HepG2 (cell line): ENCODE results near the gene SSBP4. TPM values are rescaled to one million over a fixed set of nuclear protein-coding genes. Genes with fewer than 3 reads are reported as not detected.

Source experiments
- ATAC-seq: fragments of 200-7000 bp; cut with Tn5 transposase; 3 replicates; pipeline ENCODE4 v1.9.1; 2020; ENCODE audit warnings: mild to moderate bottlenecking, moderate library complexity
- BruUV-seq: library from RNA; stranded (reverse); fragments of 400-500 nt; replicated peaks from 2 replicates; lab custom pipeline; 2021; lab: Mats Ljungman, UMichigan
- CTCF ChIA-PET: fragments of 300-600 bp; formaldehyde crosslinking; extraction: SDS; loops from one replicate; lab custom pipeline; 2021; ENCODE audit warnings: low total read pairs, inconsistent platforms, low intra/inter-chr PET ratio; lab: Yijun Ruan, JAX
- POLR2A ChIA-PET: fragments of 350-600 bp; sonication (Branson Sonifier 250); formaldehyde crosslinking; loops from one replicate; lab custom pipeline; 2020; ENCODE audit warnings: antibody characterized with exemption, inconsistent platforms; lab: Yijun Ruan, JAX
- DNase-seq: peaks from one replicate; pipeline ENCODE4 v3.0.0-alpha.2; 2015; ENCODE audit warnings: low spot score
- FAIRE-seq: peaks from 3 replicates; lab custom pipeline; 2011; peaks lifted over from hg19 to GRCh38; lab: Jason Lieb, UNC
- H2AFZ ChIP-seq: one replicate; pipeline ENCODE4 v1.6.1; 2011; ENCODE audit warnings: low read length, inconsistent platforms
- H3K27ac ChIP-seq: fragments of 300-600 bp; 3 replicates; pipeline ENCODE4 v1.8.0; 2011; ENCODE audit warnings: mixed run types, mild to moderate bottlenecking, mixed read lengths, low read length, inconsistent platforms; ENCODE audit not compliant: insufficient read depth; ENCODE audit errors: extremely low read length
- H3K27me3 ChIP-seq, 2 experiments: fragments of 200-600 bp in 1 of 2; 2 replicates in 1 of 2; 3 replicates in 1 of 2; pipeline versions ENCODE4 v1.6.0 to v1.8.0; 2011; ENCODE audit warnings: low read length in 2 of 2, mild to moderate bottlenecking in 2 of 2, moderate library complexity in 2 of 2, inconsistent platforms in 1 of 2; ENCODE audit not compliant: insufficient read depth in 2 of 2, control insufficient read depth in 1 of 2
- H3K36me3 ChIP-seq, 2 experiments: fragments of 200-600 bp in 1 of 2; replicated peaks in 1 of 2; 2 replicates in 1 of 2; 3 replicates in 1 of 2; pipeline versions ENCODE4 v1.5.1 to v1.8.0; 2011; ENCODE audit warnings: low read length in 2 of 2, inconsistent platforms in 1 of 2; ENCODE audit not compliant: insufficient read depth in 2 of 2, control insufficient read depth in 1 of 2
- H3K4me1 ChIP-seq: 2 replicates; pipeline ENCODE4 v1.5.1; 2012; ENCODE audit warnings: low read length, inconsistent platforms; ENCODE audit not compliant: insufficient read depth
- H3K4me2 ChIP-seq: 2 replicates; pipeline ENCODE4 v1.6.0; 2011; ENCODE audit warnings: low read depth, low read length, inconsistent platforms
- H3K4me3 ChIP-seq, 3 experiments: fragments of 200-600 bp in 1 of 3; sonication (generic), shearing (Covaris generic) in 1 of 3; replicated peaks in 1 of 3; 2 replicates each; pipeline ENCODE4 v1.5.1; 2011 to 2016; ENCODE audit warnings: low read length in 3 of 3, inconsistent platforms in 2 of 3, low read depth in 2 of 3, mild to moderate bottlenecking in 2 of 3, control low read depth in 1 of 3, mixed read lengths in 1 of 3; ENCODE audit not compliant: insufficient read depth in 1 of 3
- H3K79me2 ChIP-seq: one replicate; pipeline ENCODE4 v1.6.1; 2011; ENCODE audit warnings: low read length, inconsistent platforms; ENCODE audit not compliant: insufficient read depth
- H3K9ac ChIP-seq: 2 replicates; pipeline ENCODE4 v1.6.0; 2011; ENCODE audit warnings: mild to moderate bottlenecking, low read depth, low read length, inconsistent platforms; ENCODE audit not compliant: insufficient read depth
- H3K9me3 ChIP-seq: 2 replicates; pipeline ENCODE4 v1.5.1; 2012; ENCODE audit warnings: mild to moderate bottlenecking, low read length
- H4K20me1 ChIP-seq: 2 replicates; pipeline ENCODE4 v1.6.0; 2011; ENCODE audit warnings: inconsistent platforms, mild to moderate bottlenecking, low read length, moderate library complexity; ENCODE audit not compliant: insufficient read depth
- CHD4 ChIP-seq: fragments of 200-600 bp; sonication (generic); IDR thresholded peaks from 2 replicates; pipeline ENCODE4 v1.7.0; 2017; ENCODE audit warnings: mild to moderate bottlenecking, low read length, borderline replicate concordance
- HDAC1 ChIP-seq: sonication (generic); formaldehyde crosslinking; IDR thresholded peaks from 2 replicates; pipeline ENCODE4 v1.5.1; 2020; ENCODE audit warnings: mild to moderate bottlenecking, missing genetic modification reagents
- ONECUT2 ChIP-seq: sonication (generic); formaldehyde crosslinking; IDR thresholded peaks from 2 replicates; pipeline ENCODE4 v1.4.0; 2020; ENCODE audit warnings: missing genetic modification reagents
- POLR2A ChIP-seq, 2 experiments: IDR thresholded peaks; 2 replicates each; pipeline ENCODE4 v1.6.1; 2011; ENCODE audit warnings: low read depth in 2 of 2, low read length in 2 of 2, mild to moderate bottlenecking in 1 of 2, moderate library complexity in 1 of 2; ENCODE audit not compliant: insufficient read depth in 1 of 2
- SOX5 ChIP-seq: IDR thresholded peaks from 2 replicates; pipeline ENCODE4 v1.6.1; 2016; ENCODE audit warnings: borderline replicate concordance
- ZNF3 ChIP-seq: IDR thresholded peaks from 2 replicates; pipeline ENCODE4 v1.7.0; 2017; ENCODE audit warnings: inconsistent platforms
- ZNF746 ChIP-seq: sonication (generic); formaldehyde crosslinking; IDR thresholded peaks from 2 replicates; pipeline ENCODE4 v1.8.0; 2022; ENCODE audit warnings: mild to moderate bottlenecking, missing genetic modification reagents
- ZNF749 ChIP-seq: sonication (generic); formaldehyde crosslinking; IDR thresholded peaks from 2 replicates; pipeline ENCODE4 v1.8.0; 2022; ENCODE audit warnings: mild to moderate bottlenecking, missing genetic modification reagents, moderate library complexity, borderline replicate concordance
- WGBS: methylation state at CpG from one replicate; pipeline ENCODE4 v1.1.6; 2017; ENCODE audit warnings: low lambda C conversion rate; 5-methylcytosine and 5-hydroxymethylcytosine counted together
- in situ Hi-C: cut with HindIII; loops from 2 replicates; pipeline ENCODE4 v1.10.0; 2017; ENCODE audit warnings: low pct_unique_long_range_greater_than_20kb; ENCODE audit not compliant: extremely low pct_ligation_motif_present
- intact Hi-C: fragments of 100-400 bp; cut with micrococcal nuclease; formaldehyde crosslinking; loops from one replicate; pipeline ENCODE4 v1.10.0; 2022; ENCODE audit not compliant: unreplicated experiment
- polyA plus RNA-seq, 8 experiments: library from polyadenylated mRNA; depleted of rRNA in 3 of 8; stranded (reverse) in 7 of 8; unstranded in 1 of 8; fragments of >200 nt; fragmentation: Illumina TruSeq in 4 of 8; extraction: Trizol in 4 of 8; gene quantifications; 2 replicates each; pipeline versions ENCODE4 v1.2.1 to v1.2.3, GENCODE V29; 2011 to 2016; ENCODE audit warnings: low read depth in 4 of 8, missing spikeins in 1 of 8, mixed read lengths in 1 of 8; ENCODE audit not compliant: insufficient read depth in 1 of 8
- total RNA-seq, 5 experiments: library from RNA; depleted of rRNA; stranded (reverse); fragments of >200 nt; fragmentation: Illumina TruSeq; extraction: Trizol; gene quantifications; 2 replicates each; pipeline ENCODE4 v1.2.3, GENCODE V29; 2016; ENCODE audit warnings: low read depth in 1 of 5
- TF ChIP-seq, protein P1 (sequence below): sonication (generic); formaldehyde crosslinking; IDR thresholded peaks from 2 replicates; pipeline ENCODE4 v1.9.0; 2021; ENCODE audit warnings: mild to moderate bottlenecking, missing genetic modification reagents
- TF ChIP-seq, protein P2 (sequence below), 2 experiments: sonication (generic) in 1 of 2; formaldehyde crosslinking in 1 of 2; IDR thresholded peaks; 2 replicates each; pipeline versions ENCODE4 v1.6.1 to v1.9.0; 2014 to 2022; ENCODE audit warnings: antibody characterized with exemption in 1 of 2, borderline replicate concordance in 1 of 2, inconsistent platforms in 1 of 2, low read depth in 1 of 2, missing genetic modification reagents in 1 of 2

SSBP4 gene
- total and polyA plus RNA-seq, 2 of the 13 experiments (the other 11 are each of a cell fraction or from before 2014, with no cell fraction given): 20.8 to 39.5 TPM

DNA sequence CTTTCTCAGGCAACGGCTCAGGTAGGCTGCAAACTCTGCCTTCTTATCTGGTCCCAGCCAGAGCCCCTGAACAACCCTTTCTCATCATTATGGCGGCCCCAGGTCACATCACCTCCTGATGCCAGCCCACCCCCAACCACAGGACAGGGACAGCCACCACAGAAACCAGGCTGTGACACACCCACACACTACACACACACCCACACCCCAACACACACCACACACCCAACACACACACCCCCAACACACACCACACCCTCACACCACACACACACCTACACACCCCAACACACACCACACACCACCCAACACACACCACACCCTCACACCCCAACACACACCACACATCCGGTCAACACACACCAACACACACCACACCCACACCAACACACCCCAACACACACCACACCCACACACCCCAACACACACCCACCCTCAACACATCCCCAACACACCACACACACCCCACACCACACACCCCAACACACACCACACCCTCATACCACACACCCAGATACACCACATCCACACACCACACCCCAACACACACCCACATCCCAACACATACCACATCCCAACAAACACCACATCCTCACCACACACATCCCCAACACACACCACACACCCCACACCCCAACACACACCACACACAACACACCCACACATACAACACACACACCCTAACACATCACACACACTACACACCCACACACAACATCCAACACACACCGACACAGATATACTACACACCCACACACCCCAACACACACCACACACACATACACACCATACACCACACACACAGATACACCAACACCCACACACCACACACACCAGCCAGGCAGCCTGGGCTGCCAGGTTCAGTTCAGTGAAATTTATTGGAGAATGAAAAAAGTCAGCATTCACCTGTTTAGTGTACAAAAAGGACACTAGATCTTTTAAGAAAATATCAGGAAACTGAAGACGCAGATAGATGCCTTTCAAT is 22.9 kb downstream of the SSBP4 start:
- Histone ChIP-seq H3K27me3 (no peaks in the 10 kb centered on the region), H3K36me3 (peaks cover 21 to 35% of the 10 kb centered on the region in 2 experiments; a peak in 4 of 5 replicates), H4K20me1 (peaks cover 9% of the 10 kb centered on the region; the same call in 1 of the 2 replicates), H3K9me3 (no peaks in the 10 kb centered on the region), H3K27ac (no peak overlapping the region), H3K4me1 (peaks cover 45% of the 10 kb centered on the region), H3K4me3 (no peak overlapping the region), H2AFZ (no peak overlapping the region), H3K4me2 (peak overlapping the region; percentile 95; the same call in 1 of the 2 replicates), H3K9ac (no peak overlapping the region), H3K79me2 (no peaks in the 10 kb centered on the region)
- intact Hi-C loops (no loop called here), in situ Hi-C loops (no loop called here)
- ATAC-seq (no peak), DNase-seq (peak; percentile 7), FAIRE-seq (peak; percentile 58)
- ChIA-PET POLR2A (no interaction called here), CTCF (no interaction called here)
- BruUV-seq: no TSS peak
- 66% methylated on average over 5 of the region's 5 CpGs for WGBS
- TF ChIP-seq ONECUT2 (CRISPR knock-in tag) (no peak), ZNF749 (CRISPR knock-in tag) (no peak), ZNF3 (CRISPR knock-in tag) (no peak), ZNF746 (CRISPR knock-in tag) (no peak), POLR2A (IDR thresholded peaks at IDR 0.05; ENCODE audit: insufficient read depth in 1 of 2, low read depth in 2 of 2, low read length in 2 of 2) (0 out of 4 replicates have a peak, but pooled peaks of 1 of the 2 experiments have one; percentile 1), SOX5 (CRISPR knock-in tag) (no peak), HDAC1 (peak; percentile 7; the same call in 1 of the 2 replicates), CHD4 (0 out of 2 replicates have a peak, but pooled peaks have one; percentile 54)
- TF ChIP-seq, protein P1, sequence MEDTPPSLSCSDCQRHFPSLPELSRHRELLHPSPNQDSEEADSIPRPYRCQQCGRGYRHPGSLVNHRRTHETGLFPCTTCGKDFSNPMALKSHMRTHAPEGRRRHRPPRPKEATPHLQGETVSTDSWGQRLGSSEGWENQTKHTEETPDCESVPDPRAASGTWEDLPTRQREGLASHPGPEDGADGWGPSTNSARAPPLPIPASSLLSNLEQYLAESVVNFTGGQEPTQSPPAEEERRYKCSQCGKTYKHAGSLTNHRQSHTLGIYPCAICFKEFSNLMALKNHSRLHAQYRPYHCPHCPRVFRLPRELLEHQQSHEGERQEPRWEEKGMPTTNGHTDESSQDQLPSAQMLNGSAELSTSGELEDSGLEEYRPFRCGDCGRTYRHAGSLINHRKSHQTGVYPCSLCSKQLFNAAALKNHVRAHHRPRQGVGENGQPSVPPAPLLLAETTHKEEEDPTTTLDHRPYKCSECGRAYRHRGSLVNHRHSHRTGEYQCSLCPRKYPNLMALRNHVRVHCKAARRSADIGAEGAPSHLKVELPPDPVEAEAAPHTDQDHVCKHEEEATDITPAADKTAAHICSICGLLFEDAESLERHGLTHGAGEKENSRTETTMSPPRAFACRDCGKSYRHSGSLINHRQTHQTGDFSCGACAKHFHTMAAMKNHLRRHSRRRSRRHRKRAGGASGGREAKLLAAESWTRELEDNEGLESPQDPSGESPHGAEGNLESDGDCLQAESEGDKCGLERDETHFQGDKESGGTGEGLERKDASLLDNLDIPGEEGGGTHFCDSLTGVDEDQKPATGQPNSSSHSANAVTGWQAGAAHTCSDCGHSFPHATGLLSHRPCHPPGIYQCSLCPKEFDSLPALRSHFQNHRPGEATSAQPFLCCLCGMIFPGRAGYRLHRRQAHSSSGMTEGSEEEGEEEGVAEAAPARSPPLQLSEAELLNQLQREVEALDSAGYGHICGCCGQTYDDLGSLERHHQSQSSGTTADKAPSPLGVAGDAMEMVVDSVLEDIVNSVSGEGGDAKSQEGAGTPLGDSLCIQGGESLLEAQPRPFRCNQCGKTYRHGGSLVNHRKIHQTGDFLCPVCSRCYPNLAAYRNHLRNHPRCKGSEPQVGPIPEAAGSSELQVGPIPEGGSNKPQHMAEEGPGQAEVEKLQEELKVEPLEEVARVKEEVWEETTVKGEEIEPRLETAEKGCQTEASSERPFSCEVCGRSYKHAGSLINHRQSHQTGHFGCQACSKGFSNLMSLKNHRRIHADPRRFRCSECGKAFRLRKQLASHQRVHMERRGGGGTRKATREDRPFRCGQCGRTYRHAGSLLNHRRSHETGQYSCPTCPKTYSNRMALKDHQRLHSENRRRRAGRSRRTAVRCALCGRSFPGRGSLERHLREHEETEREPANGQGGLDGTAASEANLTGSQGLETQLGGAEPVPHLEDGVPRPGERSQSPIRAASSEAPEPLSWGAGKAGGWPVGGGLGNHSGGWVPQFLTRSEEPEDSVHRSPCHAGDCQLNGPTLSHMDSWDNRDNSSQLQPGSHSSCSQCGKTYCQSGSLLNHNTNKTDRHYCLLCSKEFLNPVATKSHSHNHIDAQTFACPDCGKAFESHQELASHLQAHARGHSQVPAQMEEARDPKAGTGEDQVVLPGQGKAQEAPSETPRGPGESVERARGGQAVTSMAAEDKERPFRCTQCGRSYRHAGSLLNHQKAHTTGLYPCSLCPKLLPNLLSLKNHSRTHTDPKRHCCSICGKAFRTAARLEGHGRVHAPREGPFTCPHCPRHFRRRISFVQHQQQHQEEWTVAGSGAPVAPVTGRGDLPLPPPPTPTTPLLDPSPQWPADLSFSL (CRISPR knock-in tag): peak; percentile 99
- TF ChIP-seq, protein P2, sequence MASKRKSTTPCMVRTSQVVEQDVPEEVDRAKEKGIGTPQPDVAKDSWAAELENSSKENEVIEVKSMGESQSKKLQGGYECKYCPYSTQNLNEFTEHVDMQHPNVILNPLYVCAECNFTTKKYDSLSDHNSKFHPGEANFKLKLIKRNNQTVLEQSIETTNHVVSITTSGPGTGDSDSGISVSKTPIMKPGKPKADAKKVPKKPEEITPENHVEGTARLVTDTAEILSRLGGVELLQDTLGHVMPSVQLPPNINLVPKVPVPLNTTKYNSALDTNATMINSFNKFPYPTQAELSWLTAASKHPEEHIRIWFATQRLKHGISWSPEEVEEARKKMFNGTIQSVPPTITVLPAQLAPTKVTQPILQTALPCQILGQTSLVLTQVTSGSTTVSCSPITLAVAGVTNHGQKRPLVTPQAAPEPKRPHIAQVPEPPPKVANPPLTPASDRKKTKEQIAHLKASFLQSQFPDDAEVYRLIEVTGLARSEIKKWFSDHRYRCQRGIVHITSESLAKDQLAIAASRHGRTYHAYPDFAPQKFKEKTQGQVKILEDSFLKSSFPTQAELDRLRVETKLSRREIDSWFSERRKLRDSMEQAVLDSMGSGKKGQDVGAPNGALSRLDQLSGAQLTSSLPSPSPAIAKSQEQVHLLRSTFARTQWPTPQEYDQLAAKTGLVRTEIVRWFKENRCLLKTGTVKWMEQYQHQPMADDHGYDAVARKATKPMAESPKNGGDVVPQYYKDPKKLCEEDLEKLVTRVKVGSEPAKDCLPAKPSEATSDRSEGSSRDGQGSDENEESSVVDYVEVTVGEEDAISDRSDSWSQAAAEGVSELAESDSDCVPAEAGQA (IDR thresholded peaks at IDR 0.05; ENCODE audit: low read depth): no peak
- TF ChIP-seq, protein P2 (CRISPR knock-in tag; IDR thresholded peaks at IDR 0.05; ENCODE audit: borderline replicate concordance): no peak
